Left forelimb (tissue), 1 donor: ENCODE data around the gene IPO7.
A peak's percentile ranks its signal among the peaks of the same experiment; 100 is the strongest.
"Not testable (repeated sequence)": the region's sequence is repeated elsewhere in the genome, so short reads cannot be mapped to it uniquely, and the experiment has no call there.

ENCODE experiments used
- DNase-seq: peaks from one replicate; pipeline ENCODE4 v3.0.0-alpha.2; 2018; ENCODE audit warnings: low spot score

The IPO7 gene

DNA sequence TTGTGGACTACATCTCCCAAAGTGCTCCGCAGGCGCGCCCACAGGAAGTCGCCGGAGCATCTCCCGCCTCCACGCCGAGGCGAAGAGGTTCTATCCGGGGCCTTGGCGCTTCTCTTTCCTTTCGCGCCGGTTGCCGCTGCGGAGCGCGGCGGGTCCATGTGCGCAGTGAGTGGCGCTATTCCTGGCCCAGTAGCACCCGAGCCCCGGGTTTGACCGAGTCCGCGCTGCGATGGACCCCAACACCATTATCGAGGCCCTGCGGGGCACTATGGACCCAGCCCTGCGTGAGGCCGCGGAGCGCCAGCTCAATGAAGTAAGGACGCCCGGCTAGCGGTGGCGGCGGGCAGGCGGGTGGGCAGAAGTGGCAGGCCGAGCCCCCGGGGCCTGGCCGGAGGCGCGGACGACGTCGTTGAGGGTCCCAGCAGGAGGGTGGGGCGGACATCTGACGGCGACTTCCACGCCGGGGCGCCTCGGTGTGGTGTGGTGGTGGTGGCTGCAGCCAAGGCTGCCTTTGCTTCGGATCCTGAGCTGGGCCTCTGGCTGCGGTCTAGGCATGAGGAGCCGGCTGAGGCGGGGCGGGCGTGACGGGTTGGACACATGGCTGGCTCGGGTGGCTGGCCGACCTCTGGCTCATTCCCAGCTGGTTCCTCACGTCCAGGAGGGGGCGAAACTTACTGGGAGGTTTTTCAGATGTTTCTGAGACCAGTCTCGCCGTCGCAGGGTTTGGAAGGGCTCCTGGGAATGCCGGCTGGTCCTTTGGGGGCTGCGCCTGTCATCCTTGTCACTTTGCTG lies at the start of gene IPO7:
Gene IPO7 (plus strand): TSS at position 118 of the 792 bp plus-strand sequence. CDS start 112 bp downstream, at position 230.
- peak; percentile 93 for DNase-seq

DNA sequence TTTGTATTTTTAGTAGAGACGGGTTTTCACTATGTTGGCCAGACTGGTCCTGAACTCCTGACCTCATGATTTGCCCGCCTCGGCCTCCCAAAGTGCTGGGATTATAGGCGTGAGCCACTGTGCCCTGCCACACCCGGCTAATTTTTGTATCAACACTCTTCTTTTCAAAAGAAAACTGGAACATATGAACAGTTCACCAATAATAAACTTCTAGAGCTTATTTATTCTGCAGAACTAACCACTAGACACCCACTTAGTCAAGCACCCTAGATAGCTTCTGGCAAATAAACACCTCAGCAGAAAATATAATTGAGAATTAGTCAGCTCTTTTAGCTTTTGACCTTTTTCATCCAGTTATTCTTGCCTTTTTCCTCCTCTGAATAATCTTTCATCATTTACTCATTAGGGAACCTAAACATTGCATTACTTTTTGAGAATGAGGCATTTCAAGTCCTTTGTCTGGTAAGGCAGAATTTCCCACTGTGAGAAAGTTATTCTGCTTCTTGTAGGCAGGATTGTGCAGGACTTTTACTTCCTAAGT lies 42.7 kb upstream of the IPO7 start:
- DNase-seq = no peak

DNA sequence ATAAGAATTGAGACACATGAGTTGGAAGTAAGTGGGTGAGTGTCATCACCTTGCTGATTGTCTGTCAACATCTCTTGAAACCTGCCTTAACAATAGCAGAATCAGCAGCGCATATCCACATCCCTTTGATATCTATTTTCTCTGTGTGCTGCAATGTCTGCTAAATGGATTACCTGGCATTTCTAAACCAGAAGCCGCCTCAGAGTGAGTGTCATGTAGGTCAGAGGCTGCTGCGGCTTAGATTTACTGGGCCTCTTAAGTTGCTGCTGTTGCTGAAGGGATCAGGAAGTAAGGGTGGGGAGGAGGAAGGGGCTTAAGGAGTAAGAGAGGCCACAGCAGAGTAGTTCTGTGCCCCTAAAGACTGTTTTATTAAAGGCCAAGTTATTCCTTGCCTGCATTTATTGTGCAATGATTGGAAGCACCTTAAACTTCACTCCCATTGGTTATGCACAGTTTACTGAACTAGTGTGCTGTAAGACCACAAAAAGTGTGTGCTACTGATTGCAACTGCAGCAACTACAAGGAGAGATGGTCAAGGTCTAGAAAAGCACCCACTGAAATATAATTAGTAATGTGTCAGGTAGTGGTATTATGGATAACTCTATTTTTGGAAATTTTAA lies 40.3 kb upstream of the IPO7 start:
- DNase-seq = no peak

DNA sequence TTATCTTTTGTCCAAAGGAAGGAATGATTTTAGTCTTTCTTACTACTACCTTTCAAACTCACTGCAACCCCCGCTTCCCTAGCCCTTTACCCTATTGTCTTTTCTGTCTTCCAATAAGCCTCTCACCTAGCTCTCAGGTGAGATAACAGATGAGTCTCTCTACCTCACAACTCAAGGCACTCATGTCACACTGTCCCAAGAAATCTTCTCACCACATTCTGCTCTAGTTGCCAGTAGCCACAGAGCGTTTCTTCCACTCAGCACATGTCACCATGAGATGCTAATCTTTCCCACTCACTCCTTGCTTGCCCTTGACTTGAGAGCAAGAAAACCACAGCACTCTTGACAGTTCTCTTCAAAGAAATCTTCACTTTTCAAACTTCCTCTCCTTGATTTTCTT lies 37.4 kb upstream of the IPO7 start:
- DNase-seq = no peak

DNA sequence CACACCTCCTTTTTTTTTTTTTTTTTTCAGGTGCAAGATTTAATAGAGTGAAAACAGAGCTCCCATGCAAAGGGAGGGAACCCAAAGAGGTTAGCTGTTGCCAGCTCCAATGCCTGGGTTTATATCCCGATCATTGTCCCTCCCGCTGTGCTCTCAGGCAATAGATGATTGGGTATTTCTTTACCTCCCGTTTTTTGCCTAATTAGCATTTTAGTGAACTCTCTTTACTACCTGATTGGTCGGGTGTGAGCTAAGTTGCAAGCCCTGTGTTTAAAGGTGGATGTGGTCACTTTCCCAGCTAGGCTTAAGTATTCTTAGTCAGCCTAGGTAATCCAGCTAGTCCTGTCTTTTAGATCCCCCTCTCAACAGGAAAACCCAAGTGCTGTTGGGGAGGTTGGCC lies 36.7 kb upstream of the IPO7 start:
- not testable (repeated sequence) for DNase-seq

DNA sequence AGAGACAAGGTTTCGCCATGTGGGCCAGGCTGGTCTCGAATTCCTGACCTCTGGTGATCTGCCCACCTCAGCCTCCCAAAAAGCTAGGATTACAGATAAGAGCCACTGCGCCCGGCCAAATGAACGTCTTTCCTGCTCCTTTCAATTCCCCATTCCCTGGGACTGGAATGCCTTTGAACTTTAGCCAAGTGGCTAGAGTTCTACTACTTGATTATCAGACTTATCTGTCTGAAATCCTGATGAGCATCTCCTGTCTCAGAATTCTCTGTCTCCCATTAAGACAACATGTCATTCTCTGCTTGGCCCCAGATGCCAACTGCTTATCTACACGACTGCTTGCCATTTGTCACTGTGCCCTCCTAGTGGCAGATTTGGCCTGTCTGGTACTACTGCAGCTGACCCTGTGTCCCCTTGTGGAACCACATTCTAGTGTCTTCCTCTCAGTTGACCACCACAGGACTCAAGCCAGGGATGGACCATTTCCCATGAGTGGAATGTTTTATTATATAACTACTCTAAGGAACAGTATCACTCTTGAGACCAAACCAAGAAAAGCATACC lies 33.1 kb upstream of the IPO7 start:
- no peak for DNase-seq

DNA sequence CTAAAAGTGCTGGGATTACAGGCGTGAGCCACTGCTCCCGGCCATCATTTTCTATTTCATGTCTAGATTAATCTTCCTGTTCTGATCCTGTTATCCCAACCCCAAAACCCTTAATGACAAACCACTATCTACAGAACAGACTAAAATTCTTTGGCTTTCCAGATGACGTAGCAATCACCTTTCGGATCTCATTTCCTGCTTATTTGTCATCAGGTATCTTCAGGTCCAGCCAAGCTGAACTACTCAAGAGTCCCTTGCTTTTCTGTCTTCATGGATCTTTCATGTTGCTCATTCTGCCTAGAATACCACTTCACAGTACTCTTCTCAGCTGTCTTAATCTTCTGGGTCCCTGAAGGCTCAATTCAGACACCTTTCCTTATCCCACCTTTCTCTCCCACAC lies 27.4 kb upstream of the IPO7 start:
- DNase-seq = no peak

DNA sequence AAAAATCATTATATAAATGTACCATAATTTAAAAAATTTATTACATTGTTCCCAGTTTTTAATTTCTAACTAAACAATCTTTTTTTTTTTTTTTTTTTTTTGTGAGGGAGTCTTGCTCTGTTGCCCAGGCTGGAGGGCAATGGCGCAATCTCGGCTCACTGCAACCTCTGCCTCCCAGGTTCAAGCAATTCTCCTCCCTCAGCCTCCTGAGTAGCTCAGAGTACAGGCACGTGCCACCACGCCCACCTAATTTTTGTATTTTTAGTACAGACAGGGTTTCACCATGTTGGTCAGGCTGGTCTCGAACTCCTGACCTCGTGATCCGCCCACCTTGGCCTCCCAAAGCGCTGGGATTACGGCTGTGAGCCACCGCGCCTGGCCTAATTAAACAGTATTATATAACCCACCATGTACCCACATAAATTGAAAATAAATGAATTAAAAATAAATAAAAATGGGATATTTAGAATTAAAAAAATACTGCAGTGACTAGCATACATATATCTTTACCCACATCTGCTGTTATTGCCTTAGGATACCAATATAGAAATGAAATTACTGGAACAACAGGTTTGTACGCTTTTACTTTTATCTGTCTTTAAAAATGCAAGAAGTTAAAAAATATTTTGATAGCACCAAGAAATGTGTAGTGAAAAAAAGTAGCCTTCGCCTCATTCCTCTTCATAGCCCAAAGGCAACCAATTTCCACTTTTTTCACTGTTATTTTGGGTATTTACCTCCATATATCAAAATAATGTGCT lies 23.4 kb upstream of the IPO7 start:
- DNase-seq = not testable (repeated sequence)

DNA sequence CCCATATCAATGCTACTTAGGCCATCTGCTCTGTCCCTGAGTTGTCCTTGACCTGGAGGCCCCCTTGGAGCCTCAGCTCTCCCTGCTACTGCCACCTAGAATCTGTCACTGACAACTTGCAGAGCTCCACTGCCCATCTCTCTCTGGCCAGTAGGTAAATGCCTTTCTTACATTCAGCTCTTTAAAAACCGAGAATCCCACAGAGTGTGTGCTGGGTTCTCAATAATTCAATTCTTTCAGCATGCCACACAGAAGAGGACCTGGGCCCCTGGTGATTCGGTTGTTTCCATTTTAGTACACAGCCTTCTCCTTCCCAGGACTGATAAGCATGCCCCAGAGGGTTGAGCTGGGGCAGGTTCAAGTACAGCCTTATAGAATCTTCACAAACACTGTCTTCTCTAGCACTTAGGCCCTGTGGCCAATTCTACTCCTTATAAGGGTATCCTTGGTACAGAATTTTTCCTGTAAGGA lies 22.0 kb upstream of the IPO7 start:
- DNase-seq = no peak

DNA sequence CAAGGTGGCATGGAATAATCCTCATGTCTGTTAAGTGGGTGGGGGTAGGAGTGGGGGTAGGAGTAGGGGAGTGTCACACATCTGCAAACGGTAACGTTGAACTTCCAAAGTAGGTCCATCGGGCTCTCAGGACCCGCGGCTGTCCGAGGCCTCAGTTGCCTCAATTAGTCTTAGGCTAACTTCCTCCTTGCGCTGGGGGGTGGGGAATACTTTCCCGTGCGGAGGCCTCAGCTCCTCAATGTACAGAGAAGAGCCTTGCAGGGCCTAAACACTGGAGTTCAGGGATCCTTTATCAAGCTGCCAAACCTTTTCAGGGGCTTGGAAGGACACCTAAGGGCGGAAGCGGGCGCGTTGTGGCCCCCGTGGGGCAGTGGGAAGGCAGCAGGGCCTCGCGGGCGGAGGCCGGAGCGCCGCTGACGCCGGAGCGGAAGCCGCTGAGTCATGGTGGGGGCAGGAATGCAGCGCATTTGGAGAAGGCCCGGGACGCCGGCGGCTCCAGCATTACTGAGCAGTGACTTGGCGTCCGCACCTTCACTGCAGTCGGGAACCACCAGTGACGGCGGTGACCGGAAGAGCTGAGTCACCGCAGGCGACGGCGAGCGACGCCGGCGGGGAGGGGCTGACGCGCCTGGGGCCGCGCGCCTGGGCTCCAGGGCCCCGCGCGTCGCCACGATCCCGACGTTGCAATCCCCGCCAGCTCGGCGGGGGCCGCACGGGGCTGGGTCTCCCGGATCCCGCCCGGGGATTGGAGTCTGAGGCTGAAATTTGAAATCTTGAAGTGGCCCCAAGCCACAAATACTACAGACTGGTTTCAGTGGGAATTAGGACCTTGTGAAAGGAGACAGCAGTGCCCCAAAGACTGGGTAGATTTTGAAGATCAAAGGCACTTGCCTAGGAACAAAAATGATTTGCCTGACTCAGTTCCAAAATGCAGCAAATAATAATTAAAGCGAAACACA lies 20.2 kb upstream of the IPO7 start:
- peak; percentile 93 for DNase-seq

DNA sequence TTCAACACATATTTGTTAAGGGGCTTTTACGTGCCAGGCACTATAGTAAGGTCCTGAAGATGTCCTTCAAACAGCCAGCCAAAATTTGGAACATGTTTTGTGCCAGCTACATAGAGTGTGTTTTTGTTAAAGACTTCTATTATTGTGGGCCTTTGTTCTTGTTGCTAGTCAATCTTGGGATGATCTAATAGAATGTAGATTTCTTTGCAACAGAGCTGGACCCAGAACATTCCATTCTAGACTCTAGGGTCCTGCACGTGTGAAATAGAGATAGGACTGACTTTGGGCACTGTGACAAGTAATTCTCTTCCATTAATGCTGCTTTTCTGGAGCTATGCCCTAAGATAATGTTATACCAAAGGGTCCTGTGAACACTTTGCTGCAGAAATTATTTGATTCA lies 16.9 kb upstream of the IPO7 start:
- no peak for DNase-seq

DNA sequence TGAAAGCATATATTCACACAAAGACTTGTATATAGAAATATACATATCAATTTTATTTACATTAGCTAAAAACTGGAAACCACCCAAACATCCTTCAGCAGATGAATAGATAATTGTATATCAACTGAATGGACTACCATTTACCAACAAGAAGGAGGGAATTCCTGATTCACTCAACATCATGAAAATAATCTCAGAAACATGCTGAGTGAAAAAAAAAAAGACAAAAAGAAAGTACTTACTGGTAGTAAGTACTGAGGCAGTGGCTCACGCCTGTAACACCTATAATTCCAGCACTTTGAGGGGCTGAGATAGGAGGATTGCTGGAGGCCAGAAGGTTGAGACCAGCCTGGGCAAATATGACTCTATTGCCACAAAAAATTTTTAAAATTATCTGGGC lies 7.4 kb upstream of the IPO7 start:
- DNase-seq = no peak

DNA sequence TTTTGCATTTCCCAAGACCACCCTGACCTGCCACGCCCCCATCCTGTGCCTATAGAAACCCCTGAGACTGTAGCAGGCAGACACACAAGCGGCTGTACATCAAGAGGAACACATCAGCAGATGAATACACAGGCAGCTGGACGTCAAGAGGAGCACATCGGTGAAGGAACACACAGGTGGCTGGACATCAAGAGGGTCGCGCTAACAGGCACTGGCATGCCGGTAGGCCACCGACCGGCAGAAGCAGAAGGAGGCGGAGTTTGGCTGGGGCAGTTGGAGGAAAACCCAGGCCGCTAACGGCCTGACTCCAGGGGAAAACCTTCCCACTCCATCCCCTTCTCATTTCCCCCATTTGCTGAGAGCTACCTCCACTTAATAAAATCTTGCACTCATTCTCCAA lies 5.4 kb upstream of the IPO7 start:
- DNase-seq = no peak

DNA sequence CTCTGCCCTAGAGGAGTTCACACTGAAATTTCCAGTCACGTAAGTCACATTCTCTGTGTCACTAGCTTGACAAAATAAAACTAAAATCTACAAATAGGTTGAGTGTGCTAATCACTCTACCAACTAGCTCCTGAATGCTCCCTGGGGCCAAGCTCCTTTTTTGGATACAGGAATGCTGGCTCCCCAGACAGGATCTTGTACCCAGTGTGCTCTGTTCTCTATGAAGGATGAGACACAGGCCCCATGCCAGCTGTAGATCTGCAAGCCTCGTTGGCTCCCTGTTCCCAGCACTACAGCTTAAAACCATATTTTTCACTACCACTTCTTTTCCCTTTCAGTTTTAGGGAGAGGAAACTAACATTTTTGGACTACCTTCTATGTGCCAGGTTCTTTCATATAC lies 3.7 kb upstream of the IPO7 start:
- DNase-seq = no peak

DNA sequence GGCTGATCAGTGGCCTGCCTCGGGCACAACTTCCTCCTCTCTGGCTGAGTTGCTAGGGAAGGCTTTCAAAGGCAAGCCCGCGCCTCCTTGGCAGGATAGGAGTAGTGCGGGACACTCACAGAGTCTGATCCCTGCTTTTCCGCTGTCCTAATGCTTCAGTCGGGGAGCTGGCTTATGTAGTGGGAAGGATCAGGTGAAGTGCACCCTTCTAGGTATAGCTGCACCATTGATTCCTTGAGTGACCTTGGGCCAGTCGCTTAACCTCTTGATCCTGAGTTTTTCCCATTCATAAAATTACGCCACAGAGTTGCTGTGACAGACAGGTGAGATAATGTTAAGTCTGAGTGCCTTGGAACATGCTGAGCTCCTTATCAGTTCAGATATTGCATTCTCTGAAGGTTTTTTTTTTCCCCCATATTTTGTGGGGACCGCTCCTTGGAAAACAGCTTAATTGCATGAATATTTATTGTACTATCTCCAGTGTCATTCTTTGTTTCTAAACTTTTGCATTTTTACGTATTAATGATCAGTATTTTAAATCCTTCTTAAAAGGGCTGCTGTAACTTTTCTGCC lies 961 bp downstream of the IPO7 start:
- no peak for DNase-seq

DNA sequence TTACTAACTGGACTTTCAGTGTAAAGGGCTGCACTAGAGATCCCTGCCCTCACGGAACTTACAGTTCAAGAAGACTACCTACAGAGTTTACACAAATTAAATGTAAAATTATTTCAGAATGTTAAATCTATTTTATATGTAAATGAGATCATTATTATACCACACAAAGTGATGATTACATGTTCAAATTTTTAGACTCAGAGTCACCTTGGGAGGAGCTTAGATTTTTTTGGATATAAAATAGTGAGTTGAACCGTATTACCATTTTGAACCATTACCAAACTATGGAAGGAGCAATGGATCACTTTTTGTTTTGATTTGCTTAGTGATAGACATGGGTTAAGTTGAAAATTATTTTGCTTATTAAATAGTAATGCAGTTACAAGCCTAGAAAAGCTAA lies 1.6 kb downstream of the IPO7 start:
- DNase-seq = no peak

DNA sequence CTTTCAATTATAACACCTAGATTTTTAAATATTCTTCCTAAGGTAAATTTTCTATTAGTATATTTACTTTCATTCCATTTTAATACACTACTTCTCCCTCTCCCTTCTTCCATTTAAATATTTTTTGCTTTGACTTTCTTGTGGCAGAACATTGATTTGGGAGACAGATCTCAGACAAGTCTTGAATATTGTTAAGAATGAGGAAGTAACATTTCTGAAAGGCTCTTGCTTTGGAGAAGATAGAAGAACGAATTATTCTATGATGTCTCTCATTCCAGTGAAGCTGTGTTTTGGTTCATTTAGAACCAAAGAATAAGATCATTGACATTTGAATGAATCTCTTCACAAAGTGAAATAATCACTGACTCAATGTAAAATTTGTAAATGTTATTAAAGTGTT lies 2.4 kb downstream of the IPO7 start:
- DNase-seq = no peak

DNA sequence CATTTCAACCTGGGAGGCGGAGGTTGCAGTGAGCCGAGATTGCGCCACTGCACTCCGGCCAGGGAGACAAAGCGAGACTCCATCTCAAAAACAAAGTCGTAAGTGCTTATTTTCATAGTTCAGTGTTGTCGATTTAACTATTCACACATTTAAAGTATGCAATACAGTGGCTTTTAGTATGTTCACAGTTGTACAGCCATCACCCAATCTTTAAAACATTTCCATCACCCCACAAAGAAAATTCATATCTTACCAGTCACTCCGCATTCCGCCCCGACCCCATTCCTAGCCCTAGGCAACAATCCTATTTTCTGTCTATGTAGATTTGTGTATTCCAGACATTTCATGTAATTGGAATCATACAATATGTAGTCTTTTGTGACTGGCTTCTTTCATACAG lies 11.9 kb downstream of the IPO7 start:
- no peak for DNase-seq

DNA sequence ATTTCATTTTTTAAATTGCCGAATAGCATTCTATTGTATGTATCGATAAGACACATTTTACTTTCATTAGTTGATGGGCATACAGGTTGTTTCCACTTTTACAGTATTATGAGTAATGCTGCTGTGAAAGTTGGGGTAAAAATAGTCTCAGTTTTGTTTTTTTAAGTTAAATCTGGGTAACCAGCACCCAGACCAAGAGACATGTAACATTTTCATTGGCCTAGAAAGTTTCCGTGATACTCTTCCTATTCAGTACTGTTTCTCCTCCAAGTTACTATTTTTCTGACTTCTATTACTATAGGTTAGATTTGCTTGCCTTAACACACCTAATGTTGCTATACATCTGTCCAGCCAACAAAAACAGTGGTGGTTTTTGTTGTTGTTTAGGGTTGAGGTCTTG lies 12.3 kb downstream of the IPO7 start:
- DNase-seq = no peak

DNA sequence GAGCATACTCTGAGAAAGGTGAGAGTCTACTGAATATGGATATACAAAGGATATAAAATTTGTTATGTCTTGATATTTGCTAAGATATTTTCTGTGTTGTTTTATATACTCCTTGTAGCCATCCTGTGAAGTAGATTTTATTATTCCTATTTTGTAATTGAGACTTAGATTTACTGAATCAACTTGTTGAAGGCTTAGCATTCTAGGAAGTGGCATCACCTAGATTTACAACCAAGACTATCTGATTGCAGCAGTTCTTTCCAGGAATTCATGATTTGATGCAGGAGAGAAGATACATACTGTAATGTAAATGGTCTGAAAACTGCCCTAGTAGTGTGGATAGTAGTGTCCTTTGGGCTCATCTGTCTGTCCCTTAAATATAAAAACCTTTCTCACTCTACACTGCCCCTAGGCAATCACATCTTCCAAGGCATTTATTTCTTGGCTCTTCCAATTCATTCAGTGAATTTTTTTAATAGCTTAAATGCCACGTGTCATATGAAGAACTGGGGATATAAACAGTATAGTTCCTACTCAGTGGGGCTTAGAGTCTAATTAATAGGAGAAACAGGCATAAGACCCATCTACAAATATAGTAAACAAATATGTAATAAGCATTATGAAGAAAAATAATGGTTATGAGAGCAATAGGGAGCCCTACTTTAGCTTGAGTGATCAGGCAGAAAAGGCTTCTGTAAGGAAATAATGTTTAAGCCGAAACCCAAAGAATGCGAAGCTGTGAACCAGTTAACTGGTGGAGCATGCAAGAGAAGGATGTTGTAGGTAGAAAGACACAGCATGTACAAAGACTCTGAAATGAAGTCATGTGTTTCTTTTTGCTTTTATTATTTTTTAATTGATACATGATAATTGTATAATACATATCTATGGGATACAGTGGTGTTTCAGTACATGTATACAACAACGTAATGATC lies 13.6 kb downstream of the IPO7 start:
- no peak for DNase-seq
